Measurements from ENCODE around the gene PTGER2.
A peak's percentile ranks its signal among the peaks of the same experiment; 100 is the strongest.

PTGER2 gene

GRCh38 chr14:52312931-52313355, 1.2 kb upstream of the PTGER2 start:
- Mint-ChIP-seq H3K36me3 (ENCODE audit: insufficient read depth) (peaks cover 24% of the 10 kb centered on the region), H3K27ac (ENCODE audit: low read depth) (peak overlapping the region; percentile 14), H3K4me3 (peak overlapping the region; percentile 98), H3K4me1 (peaks cover 72% of the 10 kb centered on the region), H3K27me3 (no peaks in the 10 kb centered on the region), H3K9me3 (no peaks in the 10 kb centered on the region)
- no peak for DNase-seq (ENCODE audit: low spot score in 2 of 2)
- ATAC-seq (replicated peaks; ENCODE audit: extremely low read depth, poor library complexity, severe bottlenecking), result no peak

GRCh38 chr14:52313462-52313861, 650 bp upstream of the PTGER2 start:
- Mint-ChIP-seq H3K9me3 (no peaks in the 10 kb centered on the region), H3K27ac (ENCODE audit: low read depth) (peak overlapping the region; percentile 94), H3K4me1 (peaks cover 72% of the 10 kb centered on the region), H3K36me3 (ENCODE audit: insufficient read depth) (peaks cover 24% of the 10 kb centered on the region), H3K4me3 (peak overlapping the region; percentile 98), H3K27me3 (no peaks in the 10 kb centered on the region)
- no peak for ATAC-seq (replicated peaks; ENCODE audit: extremely low read depth, poor library complexity, severe bottlenecking)
- DNase-seq (ENCODE audit: low spot score in 2 of 2), result no peak

- Mint-ChIP-seq H3K27me3 (no peaks in the 10 kb centered on the region), H3K36me3 (ENCODE audit: insufficient read depth) (peaks cover 24% of the 10 kb centered on the region), H3K27ac (ENCODE audit: low read depth) (peak overlapping the region; percentile 94), H3K9me3 (no peaks in the 10 kb centered on the region), H3K4me1 (peaks cover 85% of the 10 kb centered on the region), H3K4me3 (peak overlapping the region; percentile 98)
- ATAC-seq (replicated peaks; ENCODE audit: extremely low read depth, poor library complexity, severe bottlenecking) (peak; percentile 36), DNase-seq (ENCODE audit: low spot score in 2 of 2) (peak in 1 of 2 donors; percentile 21)
These were observed 663 bp downstream of the PTGER2 start for GRCh38 chr14:52314595-52315354.

GRCh38 chr14:52315355-52315718, 1.2 kb downstream of the PTGER2 start:
- no peaks in the 10 kb centered on the region for H3K9me3 Mint-ChIP-seq
- peaks cover 24% of the 10 kb centered on the region for H3K36me3 Mint-ChIP-seq (ENCODE audit: insufficient read depth)
- ATAC-seq (replicated peaks; ENCODE audit: extremely low read depth, poor library complexity, severe bottlenecking) (no peak), DNase-seq (ENCODE audit: low spot score in 2 of 2) (no peak)
- no peaks in the 10 kb centered on the region for H3K27me3 Mint-ChIP-seq
- peak overlapping the region; percentile 94 for H3K27ac Mint-ChIP-seq (ENCODE audit: low read depth)
- peak overlapping the region; percentile 98 for H3K4me3 Mint-ChIP-seq
- peaks cover 91% of the 10 kb centered on the region for H3K4me1 Mint-ChIP-seq

GRCh38 chr14:52318062-52318461, 4.0 kb downstream of the PTGER2 start:
- no peak for DNase-seq (ENCODE audit: low spot score in 2 of 2)
- Mint-ChIP-seq H3K4me3 (peak overlapping the region; percentile 98), H3K27me3 (no peaks in the 10 kb centered on the region), H3K27ac (ENCODE audit: low read depth) (peak overlapping the region; percentile 94), H3K36me3 (ENCODE audit: insufficient read depth) (peaks cover 25% of the 10 kb centered on the region), H3K9me3 (peaks cover 6% of the 10 kb centered on the region), H3K4me1 (peaks cover 81% of the 10 kb centered on the region)
- no peak for ATAC-seq (replicated peaks; ENCODE audit: extremely low read depth, poor library complexity, severe bottlenecking)

GRCh38 chr14:52318826-52319645, 4.9 kb downstream of the PTGER2 start:
- H3K9me3 Mint-ChIP-seq, result peaks cover 6% of the 10 kb centered on the region
- peak overlapping the region; percentile 98 for H3K4me3 Mint-ChIP-seq
- ATAC-seq (replicated peaks; ENCODE audit: extremely low read depth, poor library complexity, severe bottlenecking), result no peak
- no peaks in the 10 kb centered on the region for H3K27me3 Mint-ChIP-seq
- H3K36me3 Mint-ChIP-seq (ENCODE audit: insufficient read depth), result peaks cover 22% of the 10 kb centered on the region
- H3K27ac Mint-ChIP-seq (ENCODE audit: low read depth), result peak overlapping the region; percentile 44
- no peak for DNase-seq (ENCODE audit: low spot score in 2 of 2)
- H3K4me1 Mint-ChIP-seq, result peaks cover 81% of the 10 kb centered on the region

- H3K36me3 Mint-ChIP-seq (ENCODE audit: insufficient read depth), result peaks cover 18% of the 10 kb centered on the region
- ATAC-seq (replicated peaks; ENCODE audit: extremely low read depth, poor library complexity, severe bottlenecking) (no peak), DNase-seq (ENCODE audit: low spot score in 2 of 2) (no peak)
- H3K4me3 Mint-ChIP-seq, result peak overlapping the region; percentile 98
- H3K27ac Mint-ChIP-seq (ENCODE audit: low read depth), result no peak overlapping the region
- H3K27me3 Mint-ChIP-seq, result no peaks in the 10 kb centered on the region
- peaks cover 6% of the 10 kb centered on the region for H3K9me3 Mint-ChIP-seq
- peaks cover 83% of the 10 kb centered on the region for H3K4me1 Mint-ChIP-seq
These were observed 5.8 kb downstream of the PTGER2 start for GRCh38 chr14:52319919-52320318.

GRCh38 chr14:52325126-52325525, 11.0 kb downstream of the PTGER2 start:
- peak; percentile 95 for ATAC-seq (replicated peaks; ENCODE audit: extremely low read depth, poor library complexity, severe bottlenecking)
- H3K4me1 Mint-ChIP-seq, result peaks cover 75% of the 10 kb centered on the region

GRCh38 chr14:52325630-52326029, 11.5 kb downstream of the PTGER2 start:
- Mint-ChIP-seq H3K9me3 (peaks cover 6% of the 10 kb centered on the region), H3K27me3 (no peaks in the 10 kb centered on the region), H3K27ac (ENCODE audit: low read depth) (peak overlapping the region; percentile 83), H3K36me3 (ENCODE audit: insufficient read depth) (peaks cover 18% of the 10 kb centered on the region), H3K4me3 (peak overlapping the region; percentile 65), H3K4me1 (peaks cover 73% of the 10 kb centered on the region)
- no peak for ATAC-seq (replicated peaks; ENCODE audit: extremely low read depth, poor library complexity, severe bottlenecking)
- no peak for DNase-seq (ENCODE audit: low spot score in 2 of 2)

More at GRCh38 chr14:52325126-52325525, 11.0 kb downstream of the PTGER2 start:
- Mint-ChIP-seq H3K27me3 (no peaks in the 10 kb centered on the region), H3K9me3 (peaks cover 6% of the 10 kb centered on the region), H3K27ac (ENCODE audit: low read depth) (peak overlapping the region; percentile 83), H3K36me3 (ENCODE audit: insufficient read depth) (peaks cover 21% of the 10 kb centered on the region), H3K4me3 (peak overlapping the region; percentile 65)
- no peak for DNase-seq (ENCODE audit: low spot score in 2 of 2)

- H3K9me3 Mint-ChIP-seq, result no peaks in the 10 kb centered on the region
- no peak for ATAC-seq (replicated peaks; ENCODE audit: extremely low read depth, poor library complexity, severe bottlenecking)
- peaks cover 14% of the 10 kb centered on the region for H3K36me3 Mint-ChIP-seq (ENCODE audit: insufficient read depth)
- H3K27me3 Mint-ChIP-seq, result no peaks in the 10 kb centered on the region
- peak overlapping the region; percentile 59 for H3K27ac Mint-ChIP-seq (ENCODE audit: low read depth)
- H3K4me3 Mint-ChIP-seq, result peak overlapping the region; percentile 34
- H3K4me1 Mint-ChIP-seq, result peaks cover 76% of the 10 kb centered on the region
- no peak for DNase-seq (ENCODE audit: low spot score in 2 of 2)
These were observed 13.5 kb downstream of the PTGER2 start for GRCh38 chr14:52327374-52328226.

- no peak overlapping the region for H3K4me3 Mint-ChIP-seq
- DNase-seq (ENCODE audit: low spot score in 2 of 2), result no peak
These were observed 14.2 kb downstream of the PTGER2 start for GRCh38 chr14:52328276-52328675.

GRCh38 chr14:52329678-52330369, 15.7 kb downstream of the PTGER2 start:
- Mint-ChIP-seq H3K27me3 (no peaks in the 10 kb centered on the region), H3K36me3 (ENCODE audit: insufficient read depth) (peaks cover 7% of the 10 kb centered on the region), H3K27ac (ENCODE audit: low read depth) (peak overlapping the region; percentile 77), H3K4me3 (peak overlapping the region; percentile 46), H3K4me1 (peaks cover 68% of the 10 kb centered on the region), H3K9me3 (no peaks in the 10 kb centered on the region)
- DNase-seq (ENCODE audit: low spot score in 2 of 2), result no peak
- no peak for ATAC-seq (replicated peaks; ENCODE audit: extremely low read depth, poor library complexity, severe bottlenecking)

More at GRCh38 chr14:52328276-52328675, 14.2 kb downstream of the PTGER2 start:
- H3K27me3 Mint-ChIP-seq, result no peaks in the 10 kb centered on the region
- no peak for ATAC-seq (replicated peaks; ENCODE audit: extremely low read depth, poor library complexity, severe bottlenecking)
- H3K36me3 Mint-ChIP-seq (ENCODE audit: insufficient read depth), result peaks cover 11% of the 10 kb centered on the region
- peak overlapping the region; percentile 59 for H3K27ac Mint-ChIP-seq (ENCODE audit: low read depth)
- no peaks in the 10 kb centered on the region for H3K9me3 Mint-ChIP-seq
- H3K4me1 Mint-ChIP-seq, result peaks cover 76% of the 10 kb centered on the region
